HG03064 (cell line): ENCODE results near the gene TIMP1.

Experiments used
- ATAC-seq: cut with Tn5 transposase; IDR thresholded peaks from one replicate; pipeline ENCODE4 v1.9.1; 2021; ENCODE audit warnings: low read depth; ENCODE audit not compliant: unreplicated experiment

Gene TIMP1

GRCh38 chrX:47633689-47634590 is 51.7 kb downstream of the TIMP1 start:
- ATAC-seq: no peak

GRCh38 chrX:47634871-47635575 is 52.8 kb downstream of the TIMP1 start:
- ATAC-seq: no peak
